ENCODE results near the gene TLX1. TPM values are rescaled to one million over a fixed set of nuclear protein-coding genes. Genes with fewer than 3 reads are reported as not detected.

Gene TLX1
- total and polyA plus RNA-seq, 9 of the 15 experiments (the other 6 are each of a cell fraction or from before 2014, with no cell fraction given) = 0.03 to 3.3 (median 0.19) TPM; not detected in 1

DNA sequence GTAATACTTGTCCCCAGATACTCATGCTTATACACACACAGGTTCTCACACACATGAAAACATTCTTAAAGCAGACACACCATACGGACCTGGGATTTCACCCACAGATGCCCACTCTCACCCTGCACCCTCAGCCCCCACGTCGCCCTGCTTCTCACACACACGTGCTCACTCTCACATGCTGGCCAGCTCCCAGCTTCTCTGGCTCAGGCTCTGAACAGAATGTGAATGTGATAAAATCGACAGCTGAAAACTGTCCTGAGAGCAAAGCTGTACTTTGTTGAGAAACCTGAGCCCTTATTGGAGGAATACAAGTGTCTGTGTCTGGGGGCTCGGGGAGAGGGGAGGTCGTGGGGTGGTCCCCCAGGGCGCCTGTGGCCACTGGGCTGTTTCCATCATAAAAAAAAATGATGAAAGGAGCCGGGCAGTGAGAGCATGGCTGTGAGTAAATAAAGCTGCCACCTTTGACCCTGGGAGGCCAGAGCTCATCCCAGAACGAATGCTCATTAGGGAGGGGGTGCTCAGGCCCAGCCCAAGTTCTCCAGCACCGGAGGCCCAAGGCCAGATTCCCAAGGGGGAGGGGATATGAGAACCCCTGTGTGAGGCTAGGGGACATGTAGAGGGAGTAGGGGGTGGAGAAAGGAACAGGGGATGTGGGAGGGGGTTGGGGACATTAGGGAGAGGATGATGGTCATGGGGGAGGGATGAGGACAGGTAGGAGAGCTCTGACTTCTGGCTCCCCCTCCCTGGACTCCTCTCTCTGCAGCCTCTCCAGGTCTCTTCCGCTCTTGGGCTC lies 18.1 kb upstream of the TLX1 start (continued):
- TF ChIP-seq, protein P1, sequence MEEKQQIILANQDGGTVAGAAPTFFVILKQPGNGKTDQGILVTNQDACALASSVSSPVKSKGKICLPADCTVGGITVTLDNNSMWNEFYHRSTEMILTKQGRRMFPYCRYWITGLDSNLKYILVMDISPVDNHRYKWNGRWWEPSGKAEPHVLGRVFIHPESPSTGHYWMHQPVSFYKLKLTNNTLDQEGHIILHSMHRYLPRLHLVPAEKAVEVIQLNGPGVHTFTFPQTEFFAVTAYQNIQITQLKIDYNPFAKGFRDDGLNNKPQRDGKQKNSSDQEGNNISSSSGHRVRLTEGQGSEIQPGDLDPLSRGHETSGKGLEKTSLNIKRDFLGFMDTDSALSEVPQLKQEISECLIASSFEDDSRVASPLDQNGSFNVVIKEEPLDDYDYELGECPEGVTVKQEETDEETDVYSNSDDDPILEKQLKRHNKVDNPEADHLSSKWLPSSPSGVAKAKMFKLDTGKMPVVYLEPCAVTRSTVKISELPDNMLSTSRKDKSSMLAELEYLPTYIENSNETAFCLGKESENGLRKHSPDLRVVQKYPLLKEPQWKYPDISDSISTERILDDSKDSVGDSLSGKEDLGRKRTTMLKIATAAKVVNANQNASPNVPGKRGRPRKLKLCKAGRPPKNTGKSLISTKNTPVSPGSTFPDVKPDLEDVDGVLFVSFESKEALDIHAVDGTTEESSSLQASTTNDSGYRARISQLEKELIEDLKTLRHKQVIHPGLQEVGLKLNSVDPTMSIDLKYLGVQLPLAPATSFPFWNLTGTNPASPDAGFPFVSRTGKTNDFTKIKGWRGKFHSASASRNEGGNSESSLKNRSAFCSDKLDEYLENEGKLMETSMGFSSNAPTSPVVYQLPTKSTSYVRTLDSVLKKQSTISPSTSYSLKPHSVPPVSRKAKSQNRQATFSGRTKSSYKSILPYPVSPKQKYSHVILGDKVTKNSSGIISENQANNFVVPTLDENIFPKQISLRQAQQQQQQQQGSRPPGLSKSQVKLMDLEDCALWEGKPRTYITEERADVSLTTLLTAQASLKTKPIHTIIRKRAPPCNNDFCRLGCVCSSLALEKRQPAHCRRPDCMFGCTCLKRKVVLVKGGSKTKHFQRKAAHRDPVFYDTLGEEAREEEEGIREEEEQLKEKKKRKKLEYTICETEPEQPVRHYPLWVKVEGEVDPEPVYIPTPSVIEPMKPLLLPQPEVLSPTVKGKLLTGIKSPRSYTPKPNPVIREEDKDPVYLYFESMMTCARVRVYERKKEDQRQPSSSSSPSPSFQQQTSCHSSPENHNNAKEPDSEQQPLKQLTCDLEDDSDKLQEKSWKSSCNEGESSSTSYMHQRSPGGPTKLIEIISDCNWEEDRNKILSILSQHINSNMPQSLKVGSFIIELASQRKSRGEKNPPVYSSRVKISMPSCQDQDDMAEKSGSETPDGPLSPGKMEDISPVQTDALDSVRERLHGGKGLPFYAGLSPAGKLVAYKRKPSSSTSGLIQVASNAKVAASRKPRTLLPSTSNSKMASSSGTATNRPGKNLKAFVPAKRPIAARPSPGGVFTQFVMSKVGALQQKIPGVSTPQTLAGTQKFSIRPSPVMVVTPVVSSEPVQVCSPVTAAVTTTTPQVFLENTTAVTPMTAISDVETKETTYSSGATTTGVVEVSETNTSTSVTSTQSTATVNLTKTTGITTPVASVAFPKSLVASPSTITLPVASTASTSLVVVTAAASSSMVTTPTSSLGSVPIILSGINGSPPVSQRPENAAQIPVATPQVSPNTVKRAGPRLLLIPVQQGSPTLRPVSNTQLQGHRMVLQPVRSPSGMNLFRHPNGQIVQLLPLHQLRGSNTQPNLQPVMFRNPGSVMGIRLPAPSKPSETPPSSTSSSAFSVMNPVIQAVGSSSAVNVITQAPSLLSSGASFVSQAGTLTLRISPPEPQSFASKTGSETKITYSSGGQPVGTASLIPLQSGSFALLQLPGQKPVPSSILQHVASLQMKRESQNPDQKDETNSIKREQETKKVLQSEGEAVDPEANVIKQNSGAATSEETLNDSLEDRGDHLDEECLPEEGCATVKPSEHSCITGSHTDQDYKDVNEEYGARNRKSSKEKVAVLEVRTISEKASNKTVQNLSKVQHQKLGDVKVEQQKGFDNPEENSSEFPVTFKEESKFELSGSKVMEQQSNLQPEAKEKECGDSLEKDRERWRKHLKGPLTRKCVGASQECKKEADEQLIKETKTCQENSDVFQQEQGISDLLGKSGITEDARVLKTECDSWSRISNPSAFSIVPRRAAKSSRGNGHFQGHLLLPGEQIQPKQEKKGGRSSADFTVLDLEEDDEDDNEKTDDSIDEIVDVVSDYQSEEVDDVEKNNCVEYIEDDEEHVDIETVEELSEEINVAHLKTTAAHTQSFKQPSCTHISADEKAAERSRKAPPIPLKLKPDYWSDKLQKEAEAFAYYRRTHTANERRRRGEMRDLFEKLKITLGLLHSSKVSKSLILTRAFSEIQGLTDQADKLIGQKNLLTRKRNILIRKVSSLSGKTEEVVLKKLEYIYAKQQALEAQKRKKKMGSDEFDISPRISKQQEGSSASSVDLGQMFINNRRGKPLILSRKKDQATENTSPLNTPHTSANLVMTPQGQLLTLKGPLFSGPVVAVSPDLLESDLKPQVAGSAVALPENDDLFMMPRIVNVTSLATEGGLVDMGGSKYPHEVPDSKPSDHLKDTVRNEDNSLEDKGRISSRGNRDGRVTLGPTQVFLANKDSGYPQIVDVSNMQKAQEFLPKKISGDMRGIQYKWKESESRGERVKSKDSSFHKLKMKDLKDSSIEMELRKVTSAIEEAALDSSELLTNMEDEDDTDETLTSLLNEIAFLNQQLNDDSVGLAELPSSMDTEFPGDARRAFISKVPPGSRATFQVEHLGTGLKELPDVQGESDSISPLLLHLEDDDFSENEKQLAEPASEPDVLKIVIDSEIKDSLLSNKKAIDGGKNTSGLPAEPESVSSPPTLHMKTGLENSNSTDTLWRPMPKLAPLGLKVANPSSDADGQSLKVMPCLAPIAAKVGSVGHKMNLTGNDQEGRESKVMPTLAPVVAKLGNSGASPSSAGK (IDR thresholded peaks at IDR 0.05) = no peak
- TF ChIP-seq, protein P2, sequence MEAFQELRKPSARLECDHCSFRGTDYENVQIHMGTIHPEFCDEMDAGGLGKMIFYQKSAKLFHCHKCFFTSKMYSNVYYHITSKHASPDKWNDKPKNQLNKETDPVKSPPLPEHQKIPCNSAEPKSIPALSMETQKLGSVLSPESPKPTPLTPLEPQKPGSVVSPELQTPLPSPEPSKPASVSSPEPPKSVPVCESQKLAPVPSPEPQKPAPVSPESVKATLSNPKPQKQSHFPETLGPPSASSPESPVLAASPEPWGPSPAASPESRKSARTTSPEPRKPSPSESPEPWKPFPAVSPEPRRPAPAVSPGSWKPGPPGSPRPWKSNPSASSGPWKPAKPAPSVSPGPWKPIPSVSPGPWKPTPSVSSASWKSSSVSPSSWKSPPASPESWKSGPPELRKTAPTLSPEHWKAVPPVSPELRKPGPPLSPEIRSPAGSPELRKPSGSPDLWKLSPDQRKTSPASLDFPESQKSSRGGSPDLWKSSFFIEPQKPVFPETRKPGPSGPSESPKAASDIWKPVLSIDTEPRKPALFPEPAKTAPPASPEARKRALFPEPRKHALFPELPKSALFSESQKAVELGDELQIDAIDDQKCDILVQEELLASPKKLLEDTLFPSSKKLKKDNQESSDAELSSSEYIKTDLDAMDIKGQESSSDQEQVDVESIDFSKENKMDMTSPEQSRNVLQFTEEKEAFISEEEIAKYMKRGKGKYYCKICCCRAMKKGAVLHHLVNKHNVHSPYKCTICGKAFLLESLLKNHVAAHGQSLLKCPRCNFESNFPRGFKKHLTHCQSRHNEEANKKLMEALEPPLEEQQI (IDR thresholded peaks at IDR 0.05) = no peak
- TF ChIP-seq, protein P3, sequence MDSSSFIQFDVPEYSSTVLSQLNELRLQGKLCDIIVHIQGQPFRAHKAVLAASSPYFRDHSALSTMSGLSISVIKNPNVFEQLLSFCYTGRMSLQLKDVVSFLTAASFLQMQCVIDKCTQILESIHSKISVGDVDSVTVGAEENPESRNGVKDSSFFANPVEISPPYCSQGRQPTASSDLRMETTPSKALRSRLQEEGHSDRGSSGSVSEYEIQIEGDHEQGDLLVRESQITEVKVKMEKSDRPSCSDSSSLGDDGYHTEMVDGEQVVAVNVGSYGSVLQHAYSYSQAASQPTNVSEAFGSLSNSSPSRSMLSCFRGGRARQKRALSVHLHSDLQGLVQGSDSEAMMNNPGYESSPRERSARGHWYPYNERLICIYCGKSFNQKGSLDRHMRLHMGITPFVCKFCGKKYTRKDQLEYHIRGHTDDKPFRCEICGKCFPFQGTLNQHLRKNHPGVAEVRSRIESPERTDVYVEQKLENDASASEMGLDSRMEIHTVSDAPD (CRISPR knock-in tag; IDR thresholded peaks at IDR 0.05) = no peak
- TF ChIP-seq ZNF316 (IDR thresholded peaks at IDR 0.05) = no peak
- TF ChIP-seq, protein P4, sequence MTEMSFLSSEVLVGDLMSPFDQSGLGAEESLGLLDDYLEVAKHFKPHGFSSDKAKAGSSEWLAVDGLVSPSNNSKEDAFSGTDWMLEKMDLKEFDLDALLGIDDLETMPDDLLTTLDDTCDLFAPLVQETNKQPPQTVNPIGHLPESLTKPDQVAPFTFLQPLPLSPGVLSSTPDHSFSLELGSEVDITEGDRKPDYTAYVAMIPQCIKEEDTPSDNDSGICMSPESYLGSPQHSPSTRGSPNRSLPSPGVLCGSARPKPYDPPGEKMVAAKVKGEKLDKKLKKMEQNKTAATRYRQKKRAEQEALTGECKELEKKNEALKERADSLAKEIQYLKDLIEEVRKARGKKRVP (CRISPR knock-in tag; IDR thresholded peaks at IDR 0.05) = no peak
